HuH-7.5 (cell line): ENCODE measurements around the gene PAQR5.
A peak's percentile ranks its signal among the peaks of the same experiment; 100 is the strongest.

Source experiments
- DNase-seq: peaks from one replicate; pipeline ENCODE4 v3.0.0; 2011; ENCODE audit warnings: low spot score

Gene PAQR5

GRCh38 chr15:69392352-69392751, 93.6 kb downstream of the PAQR5 start:
- no peak for DNase-seq

- DNase-seq: no peak
Measured at GRCh38 chr15:69393831-69394491, 95.2 kb downstream of the PAQR5 start.

DNA sequence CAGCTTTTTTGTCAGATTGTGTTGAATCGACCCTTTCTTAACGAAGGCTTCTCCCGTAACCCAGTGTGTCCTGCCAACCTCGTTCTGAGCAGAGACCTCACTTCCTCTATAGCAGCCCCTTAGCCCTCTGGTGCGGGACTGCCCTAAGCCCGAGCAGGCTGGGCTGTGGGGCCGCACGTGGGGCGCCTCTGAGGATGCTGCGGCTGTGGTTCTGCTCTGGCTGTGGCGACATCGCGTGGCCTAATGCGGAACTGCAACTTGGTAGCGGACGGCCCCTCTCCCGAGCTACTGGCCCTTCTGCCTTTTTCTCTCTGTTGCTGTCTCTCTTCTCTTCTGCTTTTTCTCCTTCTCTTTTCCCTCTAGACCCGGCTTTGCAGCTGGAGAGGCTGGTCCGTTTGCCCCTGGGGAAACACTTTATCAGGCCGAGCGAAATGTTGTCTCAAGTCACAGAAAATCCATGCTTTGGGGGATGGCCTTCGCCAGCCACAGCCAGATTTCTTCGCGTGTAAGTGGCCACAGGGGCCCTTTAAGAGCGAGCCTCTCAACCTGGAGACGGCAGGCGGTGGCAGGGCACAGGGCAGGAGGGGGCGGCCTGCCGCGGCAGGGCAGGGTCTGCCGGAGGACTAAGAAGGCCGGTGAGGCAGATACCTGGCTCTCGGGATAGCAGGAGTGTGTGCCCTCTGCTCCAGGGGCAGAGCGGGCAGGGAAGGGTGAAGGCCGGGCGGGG, 96.0 kb downstream of the PAQR5 start:
- DNase-seq: peak; percentile 84

DNA sequence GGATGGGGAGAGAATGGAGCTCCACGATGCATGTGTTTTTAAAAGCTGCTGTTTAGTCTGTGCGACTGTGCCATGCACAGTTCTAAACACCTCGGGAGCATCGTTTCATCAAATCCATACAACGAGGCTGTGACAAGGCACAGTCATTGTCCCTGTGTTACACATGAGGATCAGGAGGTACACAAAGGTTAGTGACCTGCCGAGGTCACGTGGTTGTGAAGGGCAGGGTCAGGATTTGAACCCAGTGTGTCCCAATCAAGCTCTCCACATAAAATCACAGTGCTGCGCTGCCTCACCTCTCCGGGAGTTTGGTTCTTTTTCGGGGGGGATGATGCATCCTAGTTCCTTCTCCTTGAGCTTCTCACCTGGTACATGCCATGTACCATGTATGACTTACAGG, 96.7 kb downstream of the PAQR5 start:
- no peak for DNase-seq

GRCh38 chr15:69395991-69396390, 97.3 kb downstream of the PAQR5 start:
- no peak for DNase-seq

DNA sequence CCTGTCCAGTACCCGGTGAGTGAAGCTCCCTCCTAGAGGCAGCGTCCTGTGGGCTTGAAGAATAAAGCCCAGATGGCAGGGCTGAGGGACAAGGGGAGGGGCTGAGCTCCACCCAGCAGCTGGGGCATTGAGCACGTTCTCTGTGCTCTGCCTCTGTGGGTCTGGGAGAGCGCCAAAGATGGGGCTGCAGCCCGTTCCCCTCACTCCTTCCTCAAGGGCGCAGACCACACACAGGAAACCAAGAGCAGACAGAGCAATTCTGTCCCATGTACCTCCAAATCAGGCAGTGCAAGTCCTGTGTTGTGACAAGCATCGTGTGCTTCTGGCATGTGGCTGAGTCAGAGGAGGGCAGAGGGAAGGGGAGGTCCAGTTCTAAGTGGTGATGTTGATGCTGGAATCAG, 99.8 kb downstream of the PAQR5 start:
- DNase-seq: no peak

GRCh38 chr15:69400850-69401249, 102.1 kb downstream of the PAQR5 start:
- no peak for DNase-seq

GRCh38 chr15:69402816-69403215, 104.1 kb downstream of the PAQR5 start:
- no peak for DNase-seq

DNA sequence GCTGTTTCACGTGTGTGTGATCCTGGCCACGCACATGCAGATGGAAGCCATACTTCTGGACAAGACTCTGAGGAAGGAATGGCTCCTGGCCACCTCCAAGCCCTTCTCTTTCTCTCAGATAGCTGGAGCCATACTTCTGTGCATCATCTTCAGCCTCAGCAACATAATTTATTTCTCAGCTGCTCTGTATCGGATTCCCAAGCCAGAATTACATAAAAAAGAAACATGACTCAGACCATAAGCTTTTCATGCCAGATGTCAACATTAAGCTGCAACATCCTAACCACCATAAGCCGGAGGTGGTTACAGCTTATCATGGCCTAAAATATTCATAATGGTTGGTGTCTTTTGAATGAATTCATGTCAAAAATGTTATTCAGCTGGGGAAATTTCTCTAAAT, 104.9 kb downstream of the PAQR5 start:
- no peak for DNase-seq

DNA sequence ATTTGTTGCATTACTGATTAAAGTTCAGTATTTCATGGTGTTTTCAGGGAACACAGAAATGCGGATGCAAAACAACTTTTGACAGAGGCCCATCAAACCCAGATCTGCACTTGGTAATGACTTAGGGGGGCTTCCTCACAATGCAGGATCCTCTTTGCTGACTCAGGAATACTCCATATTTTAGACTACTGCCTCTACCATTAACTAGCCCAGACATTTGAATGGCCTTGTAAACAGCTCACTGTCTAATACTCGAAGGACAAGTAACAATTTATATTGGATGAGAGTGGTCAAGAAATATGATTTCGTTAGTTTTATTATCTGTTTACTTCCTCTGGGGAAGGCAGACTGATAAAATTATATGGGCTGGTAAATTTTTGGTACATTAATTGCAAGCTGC, 106.4 kb downstream of the PAQR5 start:
- DNase-seq: no peak

DNA sequence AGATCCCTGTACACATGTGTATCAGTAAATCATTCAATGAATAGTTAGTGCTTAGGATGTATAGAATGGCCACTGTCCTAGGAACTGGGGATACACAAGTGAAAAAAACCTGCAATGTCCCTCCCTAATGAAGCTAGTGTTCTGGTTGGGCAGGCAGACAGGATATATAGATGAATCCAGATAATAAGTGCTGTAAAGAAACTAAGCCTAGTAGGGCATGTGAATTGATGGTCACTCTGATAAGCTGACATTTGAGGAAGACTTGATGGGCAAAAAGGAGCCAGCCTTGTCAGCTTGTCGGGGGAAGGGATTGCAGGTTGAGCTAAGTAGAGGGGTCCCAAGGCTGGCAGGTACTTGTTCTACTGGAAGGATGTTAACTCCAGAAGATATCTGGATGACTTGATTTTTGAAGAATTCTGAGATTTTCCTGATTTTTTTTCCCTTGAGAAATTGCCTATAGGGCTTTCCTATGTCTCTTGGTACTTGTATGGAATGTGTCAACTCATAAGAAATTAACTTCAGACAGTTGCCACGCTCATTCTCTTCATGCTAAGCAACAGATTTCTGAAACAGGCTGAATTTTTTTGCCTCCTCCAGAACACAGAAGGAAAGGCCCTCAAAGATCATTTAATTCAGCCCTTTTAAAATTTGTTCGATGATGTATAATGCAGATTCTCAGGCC, 109.1 kb downstream of the PAQR5 start:
- no peak for DNase-seq

DNA sequence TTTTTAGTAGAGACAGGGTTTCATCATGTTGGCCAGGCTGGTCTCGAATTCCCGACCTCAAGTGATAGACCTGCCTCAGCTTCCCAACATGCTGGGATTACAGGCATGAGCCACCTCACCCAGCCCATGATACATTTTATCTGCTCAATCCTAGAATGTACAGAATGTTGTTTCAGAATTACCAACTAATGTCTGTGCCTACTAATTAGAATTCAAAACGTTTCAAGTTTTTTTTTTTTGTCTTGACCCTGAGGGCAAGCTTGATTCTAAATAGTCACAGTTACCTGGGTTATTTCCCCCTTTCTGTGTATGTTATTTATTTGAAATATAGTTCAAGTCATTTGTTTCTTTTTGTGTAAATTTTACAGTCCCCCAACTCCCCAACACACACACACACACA, 110.1 kb downstream of the PAQR5 start:
- no peak for DNase-seq

- peak; percentile 39 for DNase-seq
Measured at GRCh38 chr15:69410248-69410874, 111.6 kb downstream of the PAQR5 start.

- no peak for DNase-seq
Measured at GRCh38 chr15:69412274-69412673, 113.6 kb downstream of the PAQR5 start.

DNA sequence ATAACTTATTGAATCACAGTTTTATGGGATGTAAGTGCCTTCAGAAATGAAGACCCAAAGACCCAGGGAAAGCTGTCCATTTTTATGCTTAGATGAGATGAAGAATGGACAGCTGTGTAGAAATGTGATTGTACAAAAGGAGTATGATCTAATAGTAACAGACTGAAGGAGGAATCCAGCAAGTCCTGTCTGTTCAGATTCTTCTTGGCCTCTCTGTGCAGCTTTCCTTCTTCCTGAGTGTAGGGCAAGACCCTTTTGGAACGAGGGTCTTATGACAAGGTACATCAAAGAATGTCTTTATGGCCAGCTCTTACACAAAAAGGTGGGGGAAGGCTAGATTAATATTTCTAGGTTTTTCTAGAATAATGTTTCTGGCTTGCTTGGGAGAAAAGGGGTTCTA, 114.0 kb downstream of the PAQR5 start:
- DNase-seq: no peak

DNA sequence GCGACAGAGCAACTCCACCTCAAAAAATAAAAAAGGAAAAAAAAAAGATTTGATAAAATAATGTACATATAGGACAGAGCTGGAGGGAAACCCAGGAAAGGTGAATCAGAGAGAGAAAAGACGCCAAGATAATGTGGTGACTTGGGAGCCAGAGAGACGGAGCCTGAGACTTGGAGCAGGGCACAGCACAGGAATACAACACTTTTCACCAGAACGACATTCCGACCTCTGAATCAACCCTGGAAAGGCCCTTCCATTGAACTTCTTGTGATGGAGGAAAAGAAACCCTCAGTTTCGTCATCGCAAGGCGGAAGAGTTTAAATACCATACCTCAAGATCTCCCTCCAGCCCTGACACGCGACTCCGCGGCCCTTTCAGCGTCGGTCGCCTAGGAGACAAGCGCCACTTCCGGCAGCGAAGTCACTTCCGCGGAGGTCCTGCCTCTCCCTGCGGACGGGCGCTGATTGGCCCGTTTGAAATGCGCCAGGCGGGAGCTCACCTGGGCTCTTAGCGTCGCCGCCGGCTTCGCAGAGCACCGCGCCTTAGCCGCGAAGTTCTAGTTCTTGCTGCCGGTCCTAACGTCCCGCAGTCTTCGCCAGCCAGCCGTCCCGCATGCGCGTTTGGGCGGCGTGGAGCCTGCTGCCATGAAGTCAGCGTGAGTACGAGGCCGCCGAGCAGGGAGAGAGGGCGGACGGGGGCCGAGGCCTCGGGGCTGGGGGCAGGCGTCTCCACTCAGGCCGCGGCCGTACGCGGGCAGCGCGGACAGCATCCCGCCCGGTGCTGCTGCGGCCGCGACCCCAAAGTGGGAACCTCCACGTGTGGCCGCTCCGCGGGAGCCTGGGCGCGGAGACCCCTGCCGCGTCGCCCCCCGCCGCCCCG, 115.3 kb downstream of the PAQR5 start, which contains the start of gene KIF23:
Gene KIF23, plus strand, starts transcription at position 528 of the 879 bp plus-strand sequence. Its CDS starts 117 bp downstream, at position 645.
- peak; percentile 97 for DNase-seq

- DNase-seq: peak; percentile 69
Measured at GRCh38 chr15:69414701-69415167, 116.0 kb downstream of the PAQR5 start.

DNA sequence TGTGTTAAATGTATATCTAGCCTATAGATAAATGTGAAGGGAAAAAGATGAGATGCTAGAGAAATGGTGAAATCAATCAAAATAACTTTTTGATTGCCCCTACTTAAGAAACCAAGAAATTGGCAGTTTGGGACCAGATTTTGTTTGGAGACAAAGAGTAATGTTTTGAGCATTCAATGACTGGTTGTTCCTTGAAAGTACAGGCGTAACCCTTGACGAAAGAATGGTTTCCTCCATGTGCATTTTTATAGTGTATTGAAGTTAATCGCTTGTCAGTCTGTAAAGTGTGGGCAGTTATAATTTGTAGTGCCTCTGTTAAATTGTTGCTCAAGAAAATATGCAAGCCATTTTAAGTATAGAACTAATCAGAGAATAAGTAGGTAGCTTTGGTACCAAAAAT, 116.7 kb downstream of the PAQR5 start:
- no peak for DNase-seq

GRCh38 chr15:69417581-69417980, 118.9 kb downstream of the PAQR5 start:
- DNase-seq: no peak

GRCh38 chr15:69421498-69421897, 122.8 kb downstream of the PAQR5 start:
- DNase-seq: no peak

- no peak for DNase-seq
Measured at GRCh38 chr15:69422336-69422895, 123.7 kb downstream of the PAQR5 start.
